ENCODE measurements around the gene MRPL34. TPM values are rescaled to one million over a fixed set of nuclear protein-coding genes. Genes with fewer than 3 reads are reported as not detected.

Gene MRPL34
- total RNA-seq, 1 donor from 2014 or later = 125 TPM

DNA sequence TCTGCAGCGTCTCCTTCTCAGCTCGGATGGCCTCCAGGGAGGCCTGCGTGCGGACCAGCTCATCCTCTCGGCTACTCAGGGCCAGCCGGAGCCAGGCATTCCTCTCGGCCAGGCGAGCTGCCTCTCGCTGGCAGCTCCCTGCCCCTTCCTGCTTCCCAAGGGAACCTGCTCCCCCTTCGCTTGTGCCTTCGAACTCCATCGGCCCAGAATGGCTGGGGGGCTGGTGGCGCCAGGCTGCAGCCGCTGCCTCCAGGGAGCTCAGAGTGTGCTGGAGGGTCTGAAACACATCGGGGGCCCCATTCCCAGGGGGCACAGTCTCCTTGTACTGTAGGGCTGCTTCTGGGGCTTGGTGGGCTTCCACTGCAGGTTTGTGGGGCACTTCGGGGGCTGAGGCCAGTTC lies 43.1 kb upstream of the MRPL34 start:
- TF ChIP-seq, protein P1, sequence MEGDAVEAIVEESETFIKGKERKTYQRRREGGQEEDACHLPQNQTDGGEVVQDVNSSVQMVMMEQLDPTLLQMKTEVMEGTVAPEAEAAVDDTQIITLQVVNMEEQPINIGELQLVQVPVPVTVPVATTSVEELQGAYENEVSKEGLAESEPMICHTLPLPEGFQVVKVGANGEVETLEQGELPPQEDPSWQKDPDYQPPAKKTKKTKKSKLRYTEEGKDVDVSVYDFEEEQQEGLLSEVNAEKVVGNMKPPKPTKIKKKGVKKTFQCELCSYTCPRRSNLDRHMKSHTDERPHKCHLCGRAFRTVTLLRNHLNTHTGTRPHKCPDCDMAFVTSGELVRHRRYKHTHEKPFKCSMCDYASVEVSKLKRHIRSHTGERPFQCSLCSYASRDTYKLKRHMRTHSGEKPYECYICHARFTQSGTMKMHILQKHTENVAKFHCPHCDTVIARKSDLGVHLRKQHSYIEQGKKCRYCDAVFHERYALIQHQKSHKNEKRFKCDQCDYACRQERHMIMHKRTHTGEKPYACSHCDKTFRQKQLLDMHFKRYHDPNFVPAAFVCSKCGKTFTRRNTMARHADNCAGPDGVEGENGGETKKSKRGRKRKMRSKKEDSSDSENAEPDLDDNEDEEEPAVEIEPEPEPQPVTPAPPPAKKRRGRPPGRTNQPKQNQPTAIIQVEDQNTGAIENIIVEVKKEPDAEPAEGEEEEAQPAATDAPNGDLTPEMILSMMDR (IDR thresholded peaks at IDR 0.05; ENCODE audit: insufficient read depth, low read length, poor library complexity, severe bottlenecking) = no peak
- no peak for DNase-seq (ENCODE audit: low read depth)
- Histone ChIP-seq H3K27me3 (ENCODE audit: control insufficient read depth, insufficient read depth, low read length) (no peaks in the 10 kb centered on the region), H3K4me3 (ENCODE audit: low read depth, low read length) (no peak overlapping the region), H3K36me3 (ENCODE audit: control insufficient read depth, insufficient read depth, low read length) (no peaks in the 10 kb centered on the region)

DNA sequence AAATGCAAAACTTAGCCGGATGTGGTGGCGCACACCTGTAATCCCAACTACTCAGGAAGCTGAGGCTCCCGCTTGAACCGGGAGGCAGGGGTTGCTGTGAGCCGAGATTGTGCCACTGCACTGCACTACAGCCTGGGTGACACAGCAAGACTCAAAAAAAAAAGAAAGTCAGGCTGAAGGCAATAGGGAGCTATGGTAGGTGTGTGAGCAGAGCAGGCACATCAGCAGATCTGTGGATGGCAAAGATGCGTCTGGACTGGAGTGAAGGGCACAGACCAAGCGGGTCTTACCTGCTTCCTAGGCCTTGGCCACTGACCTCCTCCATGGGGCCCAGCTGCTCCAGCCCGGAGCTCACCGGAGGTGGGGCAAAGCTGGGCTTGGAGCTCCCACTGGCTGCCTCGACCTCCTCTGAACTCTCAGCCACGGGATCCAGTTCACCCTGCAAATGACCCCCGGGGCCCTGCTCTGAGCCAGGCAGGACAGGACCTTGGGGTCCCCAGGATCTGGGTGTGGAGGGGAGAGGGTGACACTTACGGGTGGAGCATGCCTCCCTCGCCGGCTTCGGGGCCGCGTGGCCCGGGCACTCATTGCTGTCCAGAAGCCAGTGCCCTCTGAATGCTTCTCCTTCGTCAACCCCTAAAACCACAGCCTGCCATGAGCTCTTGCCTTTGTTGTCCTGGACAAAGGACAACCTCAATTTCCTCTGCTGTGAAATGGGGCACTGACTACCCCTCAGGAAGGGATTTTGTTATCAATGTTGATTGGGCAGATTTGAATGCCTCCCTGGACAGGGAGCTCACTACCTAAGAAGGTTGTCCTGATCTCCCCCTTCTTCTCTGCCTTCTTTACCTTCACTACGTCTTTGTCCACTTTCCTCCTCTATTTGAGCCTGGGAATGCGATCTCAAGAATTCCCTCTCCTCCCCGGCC lies 41.7 kb upstream of the MRPL34 start:
- no peaks in the 10 kb centered on the region for H3K27me3 ChIP-seq (ENCODE audit: control insufficient read depth, insufficient read depth, low read length)
- TF ChIP-seq, protein P1 (IDR thresholded peaks at IDR 0.05; ENCODE audit: insufficient read depth, low read length, poor library complexity, severe bottlenecking) = no peak
- no peak for DNase-seq (ENCODE audit: low read depth)
- H3K36me3 ChIP-seq (ENCODE audit: control insufficient read depth, insufficient read depth, low read length) = peaks cover 2% of the 10 kb centered on the region
- H3K4me3 ChIP-seq (ENCODE audit: low read depth, low read length) = no peak overlapping the region

DNA sequence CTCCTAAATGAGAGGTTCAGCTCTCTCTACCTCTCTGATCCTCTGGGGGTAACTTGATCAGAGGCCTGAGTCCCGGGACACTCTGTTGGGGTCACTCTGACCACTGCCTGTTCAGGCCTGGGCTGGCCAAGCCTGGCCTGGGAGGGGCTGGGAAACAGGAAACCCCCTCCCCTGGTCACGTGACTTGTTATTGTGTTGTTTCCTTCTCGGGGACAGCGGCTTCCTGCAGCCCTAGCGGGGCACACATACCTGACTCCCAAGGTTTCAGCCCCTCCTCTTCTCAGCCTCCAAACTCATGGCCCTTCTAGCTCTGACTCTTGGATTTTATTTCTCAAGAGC lies 41.1 kb upstream of the MRPL34 start, which contains the start of gene USHBP1:
TSS of gene USHBP1 (minus strand) at position 105 of the 339 bp plus-strand sequence. CDS start 446 bp downstream, outside the sequence.
- H3K36me3 ChIP-seq (ENCODE audit: control insufficient read depth, insufficient read depth, low read length) = peaks cover 2% of the 10 kb centered on the region

DNA sequence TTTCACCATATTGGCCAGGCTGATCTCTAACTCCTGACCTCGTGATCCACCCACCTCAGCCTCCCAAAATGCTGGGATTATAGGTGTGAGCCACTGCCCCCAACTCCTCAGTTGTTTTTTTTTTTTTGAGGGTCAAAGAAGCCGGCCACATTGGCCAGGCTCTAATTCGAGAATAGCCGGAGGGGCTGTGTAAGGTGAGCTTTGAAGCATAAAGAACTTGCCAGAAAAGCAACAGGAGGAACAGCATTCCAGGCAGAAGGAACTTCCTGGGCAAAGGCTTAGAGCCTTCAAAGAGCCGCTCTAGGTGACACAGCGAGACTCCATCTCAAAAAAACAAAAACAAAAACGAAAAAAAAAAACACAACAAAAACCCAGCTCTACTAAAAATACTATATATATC lies 39.6 kb upstream of the MRPL34 start:
- H3K4me3 ChIP-seq (ENCODE audit: low read depth, low read length) = no peak overlapping the region
- TF ChIP-seq, protein P1 (IDR thresholded peaks at IDR 0.05; ENCODE audit: insufficient read depth, low read length, poor library complexity, severe bottlenecking) = no peak
- DNase-seq (ENCODE audit: low read depth) = no peak

More for the DNA sequence above, 41.1 kb upstream of the MRPL34 start, which contains the start of gene USHBP1:
- no peak for DNase-seq (ENCODE audit: low read depth)
- Histone ChIP-seq H3K4me3 (ENCODE audit: low read depth, low read length) (no peak within 1 kb of the TSS), H3K27me3 (ENCODE audit: control insufficient read depth, insufficient read depth, low read length) (no peaks in the 10 kb centered on the region)
- TF ChIP-seq, protein P1 (IDR thresholded peaks at IDR 0.05; ENCODE audit: insufficient read depth, low read length, poor library complexity, severe bottlenecking) = no peak

DNA sequence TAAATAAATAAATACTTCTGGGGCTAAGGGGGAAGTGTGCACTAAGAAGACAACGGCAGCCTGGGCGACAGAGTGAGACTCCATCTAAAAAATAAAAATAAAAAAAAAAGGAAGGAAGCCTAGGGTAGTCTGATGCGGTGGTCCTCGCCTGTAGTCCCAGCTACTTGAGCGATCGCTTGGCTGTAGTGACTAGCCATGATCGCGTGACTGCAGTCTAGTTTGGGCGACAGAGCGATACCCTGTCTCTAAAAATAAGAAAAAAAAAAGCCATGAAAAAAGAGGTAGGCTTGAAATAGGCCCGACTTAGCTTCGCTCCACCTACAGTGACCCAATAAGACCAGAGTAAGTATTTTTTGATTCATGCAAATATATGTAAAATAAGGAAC lies 39.1 kb upstream of the MRPL34 start:
- TF ChIP-seq, protein P1 (IDR thresholded peaks at IDR 0.05; ENCODE audit: insufficient read depth, low read length, poor library complexity, severe bottlenecking) = no peak
- Histone ChIP-seq H3K36me3 (ENCODE audit: control insufficient read depth, insufficient read depth, low read length) (peaks cover 4% of the 10 kb centered on the region), H3K27me3 (ENCODE audit: control insufficient read depth, insufficient read depth, low read length) (no peaks in the 10 kb centered on the region), H3K4me3 (ENCODE audit: low read depth, low read length) (no peak overlapping the region)
- no peak for DNase-seq (ENCODE audit: low read depth)

More for the DNA sequence above, 39.6 kb upstream of the MRPL34 start:
- H3K27me3 ChIP-seq (ENCODE audit: control insufficient read depth, insufficient read depth, low read length) = no peaks in the 10 kb centered on the region
- peaks cover 2% of the 10 kb centered on the region for H3K36me3 ChIP-seq (ENCODE audit: control insufficient read depth, insufficient read depth, low read length)
